GM12874 (cell line): ENCODE results near the gene SMIM24.

Experiments
- CTCF ChIP-seq: IDR thresholded peaks from 2 replicates; pipeline ENCODE4 v1.5.1; 2011; ENCODE audit warnings: low read depth, mild to moderate bottlenecking, control low read depth, low read length, moderate library complexity; ENCODE audit not compliant: insufficient read depth

Gene SMIM24

DNA sequence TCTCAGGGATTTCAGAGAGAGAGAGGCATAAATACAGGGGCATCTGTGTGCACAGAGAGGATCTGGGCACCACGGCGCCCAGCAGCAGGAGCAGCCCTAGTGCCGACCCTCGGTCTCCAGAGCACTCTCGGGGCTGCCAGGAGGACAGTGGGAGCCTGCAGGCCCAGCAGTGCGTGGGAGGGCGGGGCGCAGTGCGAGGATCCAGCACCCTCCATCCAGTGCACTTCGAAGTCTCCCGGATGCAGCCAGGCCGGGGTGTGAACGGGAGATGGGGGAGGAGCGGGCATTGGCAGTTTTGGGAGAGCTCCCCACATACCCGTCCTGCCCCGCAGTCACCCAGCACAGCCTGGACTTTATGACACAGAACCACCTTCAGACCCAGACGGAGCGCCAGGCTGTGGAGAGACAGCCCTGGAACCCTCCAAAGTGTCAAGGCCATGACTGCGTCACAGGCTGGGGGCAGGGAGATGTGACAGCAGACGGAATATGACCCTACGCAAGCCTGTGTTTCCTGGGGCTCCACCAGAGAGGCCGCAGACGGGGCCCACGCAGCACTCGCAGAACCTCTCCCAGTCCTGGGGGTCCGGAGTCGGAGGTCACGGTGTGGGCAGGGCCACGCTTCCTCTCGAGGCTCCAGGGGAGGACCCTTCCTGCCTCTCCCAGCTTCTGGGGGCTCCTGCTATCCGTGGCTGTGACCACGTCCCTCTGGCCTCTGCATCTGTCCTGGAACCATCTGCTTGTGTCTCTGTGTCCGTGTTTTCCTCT, 43.9 kb upstream of the SMIM24 start:
- TF ChIP-seq CTCF: no peak

- no peak for TF ChIP-seq CTCF
Measured at GRCh38 chr19:3523361-3524077, 43.2 kb upstream of the SMIM24 start.

DNA sequence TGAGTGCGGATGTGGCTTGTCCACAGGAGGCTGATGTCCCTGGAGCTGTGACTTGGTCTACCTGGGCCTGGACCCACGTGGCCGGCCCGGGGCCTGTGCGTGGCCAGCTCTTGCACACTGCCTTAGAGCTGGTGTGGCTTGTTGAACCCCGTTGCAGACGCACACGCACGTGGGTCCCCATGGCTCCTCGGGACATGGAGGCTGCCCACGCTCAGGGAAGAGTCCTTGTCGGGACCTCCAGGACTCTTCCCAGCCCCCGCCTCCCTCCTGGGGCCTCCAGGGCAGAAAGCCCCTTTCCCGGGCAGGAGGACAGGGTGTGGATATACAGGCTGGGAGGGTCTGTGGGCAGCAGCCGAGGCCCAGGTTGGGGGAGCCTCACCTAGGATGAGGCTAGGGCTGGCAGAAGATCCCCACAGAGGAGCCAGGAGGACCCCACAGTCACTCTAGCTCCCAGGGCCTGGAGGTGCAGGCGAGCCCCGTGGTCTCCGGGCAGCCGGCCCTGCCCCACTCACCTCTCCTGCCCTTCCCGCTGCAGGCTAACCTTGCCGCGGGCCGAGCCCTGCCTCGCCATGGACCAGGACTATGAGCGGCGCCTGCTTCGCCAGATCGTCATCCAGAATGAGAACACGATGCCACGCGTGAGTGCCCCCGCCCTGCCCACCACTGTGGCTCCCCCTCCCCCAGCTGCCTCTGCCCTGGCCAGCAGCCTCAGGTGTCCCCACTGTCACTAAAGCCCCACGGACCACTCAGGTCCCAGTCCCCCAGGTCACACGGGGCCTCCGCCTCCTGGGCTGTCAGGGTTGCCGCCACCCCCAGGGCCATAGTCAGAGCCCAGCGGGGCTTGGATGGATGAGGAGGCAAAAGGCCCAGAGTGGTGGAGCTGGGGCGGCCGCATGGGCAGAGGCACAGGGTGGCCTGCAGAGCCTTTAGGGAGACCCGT, 42.4 kb upstream of the SMIM24 start:
- TF ChIP-seq CTCF: no peak

GRCh38 chr19:3521104-3521445, 40.8 kb upstream of the SMIM24 start:
- TF ChIP-seq CTCF: no peak

DNA sequence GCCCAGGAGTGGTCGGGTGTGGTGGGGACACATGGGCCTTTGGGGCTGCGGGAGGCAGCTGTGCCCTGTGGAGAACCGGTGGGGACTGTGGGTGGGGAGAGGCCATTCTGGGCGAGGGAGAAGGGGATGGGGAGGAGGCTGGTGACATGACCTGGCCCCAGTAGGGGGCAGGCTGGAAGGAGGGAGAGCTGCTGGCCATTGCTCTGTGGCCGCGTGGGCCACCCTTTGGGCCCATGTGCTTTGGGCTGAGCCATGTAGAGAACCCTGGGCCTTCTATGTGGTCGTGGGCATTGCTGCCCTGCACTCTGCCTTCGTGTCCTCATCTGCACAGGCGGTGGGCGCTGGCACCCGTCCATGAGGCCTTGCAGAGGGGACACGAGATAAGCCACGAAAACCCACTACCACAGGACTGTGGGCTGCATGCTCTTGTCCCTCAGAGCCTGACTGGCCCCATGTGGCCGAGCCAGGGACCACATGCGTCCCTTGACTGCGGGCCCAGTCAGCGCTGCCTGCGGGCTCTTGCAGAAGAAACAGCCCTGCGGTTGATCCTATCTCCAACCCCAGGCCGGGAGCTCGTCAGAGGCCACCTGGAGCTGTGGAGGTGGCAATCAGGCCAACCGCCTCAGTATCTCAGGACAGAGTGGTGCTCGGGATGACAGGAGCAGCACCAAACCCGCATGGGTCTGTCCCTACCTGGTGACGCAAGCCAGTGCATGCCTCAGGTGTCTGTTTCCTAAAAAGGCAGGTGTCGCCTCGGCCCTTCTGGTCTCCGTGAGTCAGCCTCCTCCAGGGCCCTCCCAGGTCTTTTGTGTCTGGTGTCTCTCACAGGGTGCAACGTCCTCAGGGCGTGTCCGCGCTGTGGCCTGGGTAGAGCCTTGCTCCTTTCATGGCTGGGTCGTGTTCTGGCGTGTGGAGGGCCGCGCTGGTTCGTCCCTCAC, 40.1 kb upstream of the SMIM24 start:
- TF ChIP-seq CTCF: no peak

GRCh38 chr19:3519126-3519525, 38.8 kb upstream of the SMIM24 start:
- TF ChIP-seq CTCF: no peak
